ENCODE measurements around the gene CLSTN3. TPM values are rescaled to one million over a fixed set of nuclear protein-coding genes. Genes with fewer than 3 reads are reported as not detected.

CLSTN3 gene
- total RNA-seq (16.5 TPM), polyA plus RNA-seq (25.3 TPM)
- long read RNA-seq, donor 1, result 0 reads
- long read RNA-seq, donor 2, result 0 reads
- long read RNA-seq, donor 3, full-length matches to known transcripts, result 8 of 14 reads
- long read RNA-seq, donor 3, partial matches to known transcripts, result 6 of 14 reads
- long read RNA-seq, donor 3, other reads (novel, unspliced or antisense), result 0 of 14 reads
- long read RNA-seq, donor 4, full-length matches to known transcripts, result 9 of 32 reads
- long read RNA-seq, donor 4, partial matches to known transcripts, result 23 of 32 reads
- long read RNA-seq, donor 4, other reads (novel, unspliced or antisense), result 0 of 32 reads
- long read RNA-seq, donor 5, full-length matches to known transcripts, result 16 of 110 reads
- long read RNA-seq, donor 5, partial matches to known transcripts, result 94 of 110 reads
- long read RNA-seq, donor 5, other reads (novel, unspliced or antisense), result 0 of 110 reads
- long read RNA-seq, donor 6, full-length matches to known transcripts, result 6 of 21 reads
- long read RNA-seq, donor 6, partial matches to known transcripts, result 15 of 21 reads
- long read RNA-seq, donor 6, other reads (novel, unspliced or antisense), result 0 of 21 reads
- long read RNA-seq, donor 7, full-length matches to known transcripts, result 7 of 67 reads
- long read RNA-seq, donor 7, partial matches to known transcripts, result 60 of 67 reads
- long read RNA-seq, donor 7, other reads (novel, unspliced or antisense), result 0 of 67 reads
- long read RNA-seq, donor 8, partial matches to known transcripts, result 7 of 10 reads
- long read RNA-seq, donor 8, other reads (novel, unspliced or antisense), result 0 of 10 reads
- long read RNA-seq, donor 9, full-length matches to known transcripts, result 7 of 28 reads
- long read RNA-seq, donor 9, partial matches to known transcripts, result 21 of 28 reads
- long read RNA-seq, donor 9, other reads (novel, unspliced or antisense), result 0 of 28 reads
- long read RNA-seq, donor 10, full-length matches to known transcripts, result 4 of 20 reads
- long read RNA-seq, donor 10, partial matches to known transcripts, result 16 of 20 reads
- long read RNA-seq, donor 10, other reads (novel, unspliced or antisense), result 0 of 20 reads

DNA sequence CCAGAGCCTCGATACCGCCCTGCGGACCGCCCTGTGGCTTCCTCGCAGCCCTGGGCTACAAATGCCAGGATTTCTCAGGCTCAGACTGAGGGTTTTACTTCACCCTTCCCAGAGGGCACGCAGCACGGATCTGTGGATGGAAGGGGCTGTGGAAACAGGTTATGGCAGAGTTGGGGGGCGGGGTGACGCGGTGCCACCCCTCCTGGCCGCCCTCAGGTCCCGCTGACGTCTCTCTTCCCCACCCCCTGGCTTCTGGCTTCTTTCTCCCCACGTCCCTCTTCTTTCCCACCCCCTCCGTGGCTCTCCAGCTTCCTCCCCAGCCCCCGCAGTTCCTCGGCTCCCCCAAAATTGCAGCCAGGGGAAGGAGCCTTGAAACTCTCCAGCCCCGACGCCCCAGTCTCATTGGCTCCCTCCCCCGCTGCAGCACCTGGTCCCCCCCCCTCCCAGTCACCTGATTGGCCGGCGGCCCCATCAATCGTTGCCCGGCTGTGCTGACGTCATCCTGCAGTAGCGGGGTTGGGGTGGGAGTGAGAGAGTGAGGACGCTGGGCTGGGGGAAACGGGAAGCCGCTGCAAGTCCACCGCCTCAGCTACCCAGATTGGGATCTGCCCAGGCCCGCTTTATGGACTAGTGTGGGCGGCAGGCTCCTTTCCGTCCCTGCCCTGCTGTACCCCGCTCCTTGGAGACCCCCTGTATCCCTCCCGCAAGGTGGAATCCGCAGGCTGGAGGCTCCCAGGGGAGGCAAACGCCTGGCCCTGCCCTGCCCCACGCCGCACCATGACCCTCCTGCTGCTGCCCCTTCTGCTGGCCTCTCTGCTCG, at the start of gene CLSTN3:
Gene CLSTN3, plus strand, starts transcription at position 500 of the 820 bp plus-strand sequence. Its CDS starts 278 bp downstream, at position 778.
- Histone ChIP-seq H3K4me3 (ENCODE audit: low read length in 2 of 2) (peak within 1 kb of the TSS; percentile 62 to 68), H3K4me1 (ENCODE audit: control insufficient read depth in 2 of 2, insufficient read depth in 2 of 2, low read length in 2 of 2) (peaks cover 12 to 40% of the 10 kb centered on the region in 2 donors), H3K36me3 (ENCODE audit: control insufficient read depth in 2 of 2, insufficient read depth in 2 of 2, low read length in 1 of 2) (peaks cover 10 to 19% of the 10 kb centered on the region in 2 donors), H3K27me3 (ENCODE audit: control insufficient read depth in 2 of 2, insufficient read depth in 1 of 2, low read length in 1 of 2) (peaks cover 0 to 12% of the 10 kb centered on the region in 2 donors), H3K9me3 (ENCODE audit: control insufficient read depth in 2 of 2, insufficient read depth in 1 of 2, low read length in 1 of 2) (no peaks in the 10 kb centered on the region), H3K27ac (ENCODE audit: low read depth in 1 of 2, low read length in 1 of 2) (peak within 1 kb of the TSS; percentile 68 to 71)
- peak; percentile 74 to 94 (median 80) for DNase-seq (ENCODE audit: low read depth in 6 of 9, low spot score in 9 of 9)
- WGBS, result under 1% methylated on average over 40 of the region's 40 CpGs

DNA sequence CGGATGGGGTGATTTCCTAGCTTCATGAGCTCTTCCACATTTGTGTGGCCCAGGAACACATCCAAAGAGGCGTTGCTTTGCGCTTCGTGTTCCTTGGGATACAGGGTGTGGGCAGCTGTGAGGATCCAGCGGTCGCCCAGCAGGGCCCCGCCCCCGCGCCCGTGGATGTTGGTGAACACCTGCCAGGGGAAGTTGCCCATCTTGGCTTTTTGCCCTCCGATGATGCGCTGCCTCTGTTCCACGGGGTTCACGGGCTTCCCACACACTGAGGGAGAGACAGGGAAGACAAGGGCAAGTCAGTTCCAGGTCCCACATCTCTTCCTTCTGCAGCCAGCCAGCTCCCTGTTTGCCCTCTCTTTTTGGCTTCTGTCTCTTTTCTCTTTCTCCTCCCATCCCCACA, 49.1 kb upstream of the CLSTN3 start:
- Histone ChIP-seq H3K27ac (ENCODE audit: low read depth in 1 of 2, low read length in 1 of 2) (peak overlapping the region in 1 of 2 donors; percentile 3), H3K27me3 (ENCODE audit: control insufficient read depth in 2 of 2, insufficient read depth in 1 of 2, low read length in 1 of 2) (no peaks in the 10 kb centered on the region), H3K4me3 (ENCODE audit: low read length in 2 of 2) (no peak overlapping the region), H3K9me3 (ENCODE audit: control insufficient read depth in 2 of 2, insufficient read depth in 1 of 2, low read length in 1 of 2) (no peaks in the 10 kb centered on the region), H3K36me3 (ENCODE audit: control insufficient read depth in 2 of 2, insufficient read depth in 2 of 2, low read length in 1 of 2) (no peaks in the 10 kb centered on the region), H3K4me1 (ENCODE audit: control insufficient read depth in 2 of 2, insufficient read depth in 2 of 2, low read length in 2 of 2) (no peaks in the 10 kb centered on the region)
- 95% methylated on average over 14 of the region's 14 CpGs for WGBS
- no peak for DNase-seq (ENCODE audit: low read depth in 6 of 9, low spot score in 9 of 9)

DNA sequence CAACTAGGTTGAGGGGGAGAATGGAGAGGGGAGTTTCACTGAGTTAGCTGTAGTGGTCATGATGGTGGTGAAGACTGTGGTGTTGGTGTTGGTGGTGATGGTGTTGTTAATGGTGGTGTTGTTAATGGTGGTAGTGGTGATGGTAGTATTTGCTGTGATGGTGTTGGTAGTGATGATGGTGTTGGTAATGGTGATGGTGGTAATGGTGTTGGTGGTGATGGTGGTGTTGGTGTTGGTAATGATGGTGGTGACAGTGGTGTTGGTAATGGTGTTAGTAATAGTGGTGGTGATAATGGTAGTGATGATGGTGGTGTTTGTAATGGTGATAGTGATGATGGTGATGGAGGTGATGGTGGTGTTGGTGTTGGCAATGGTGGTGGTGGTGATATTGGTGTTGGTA, 47.0 kb upstream of the CLSTN3 start:
- no peak overlapping the region for H3K27ac ChIP-seq (ENCODE audit: low read depth in 1 of 2, low read length in 1 of 2)
- H3K27me3 ChIP-seq (ENCODE audit: control insufficient read depth in 2 of 2, insufficient read depth in 1 of 2, low read length in 1 of 2), result no peaks in the 10 kb centered on the region
- H3K36me3 ChIP-seq (ENCODE audit: control insufficient read depth in 2 of 2, insufficient read depth in 2 of 2, low read length in 1 of 2), result no peaks in the 10 kb centered on the region

DNA sequence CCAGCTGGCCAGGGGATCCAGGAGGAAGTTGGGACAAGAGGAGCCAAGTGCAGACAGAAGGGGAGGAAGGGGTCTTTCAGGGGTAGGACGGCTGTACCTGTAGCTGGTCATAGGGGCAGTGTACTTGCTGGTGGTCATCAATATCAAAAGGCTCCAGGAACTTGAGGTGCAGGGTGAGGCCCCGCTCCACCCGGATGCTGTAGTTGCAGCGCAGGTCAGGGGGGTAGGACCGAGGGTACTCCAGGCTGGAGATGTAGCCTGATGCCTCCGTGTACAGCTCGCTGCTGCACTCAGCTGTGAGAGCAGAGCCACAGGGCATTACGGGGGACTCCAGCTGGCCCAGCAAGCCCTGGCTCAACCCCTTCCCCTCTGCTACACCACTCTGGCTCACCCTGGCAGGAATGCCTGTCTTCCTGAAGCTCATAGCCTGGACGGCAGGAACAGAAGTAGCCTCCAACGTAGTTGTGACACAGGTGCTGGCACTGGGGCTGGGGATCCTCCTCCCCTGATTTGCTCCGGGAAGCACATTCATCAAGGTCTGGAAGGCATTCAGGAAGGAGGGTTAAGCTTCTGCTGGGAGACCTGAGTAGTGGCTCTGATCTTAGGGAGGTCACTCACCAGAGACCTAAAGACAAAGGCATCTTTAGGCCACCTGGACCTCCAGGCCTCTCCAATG, 40.8 kb upstream of the CLSTN3 start:
- H3K27ac ChIP-seq (ENCODE audit: low read depth in 1 of 2, low read length in 1 of 2), result no peak overlapping the region
- H3K27me3 ChIP-seq (ENCODE audit: control insufficient read depth in 2 of 2, insufficient read depth in 1 of 2, low read length in 1 of 2), result no peaks in the 10 kb centered on the region
- H3K4me1 ChIP-seq (ENCODE audit: control insufficient read depth in 2 of 2, insufficient read depth in 2 of 2, low read length in 2 of 2), result peaks cover 0 to 4% of the 10 kb centered on the region in 2 donors
- H3K4me3 ChIP-seq (ENCODE audit: low read length in 2 of 2), result no peak overlapping the region
- no peaks in the 10 kb centered on the region for H3K36me3 ChIP-seq (ENCODE audit: control insufficient read depth in 2 of 2, insufficient read depth in 2 of 2, low read length in 1 of 2)
- 96% methylated on average over 11 of the region's 11 CpGs for WGBS
- no peak for DNase-seq (ENCODE audit: low read depth in 6 of 9, low spot score in 9 of 9)
- H3K9me3 ChIP-seq (ENCODE audit: control insufficient read depth in 2 of 2, insufficient read depth in 1 of 2, low read length in 1 of 2), result no peaks in the 10 kb centered on the region

More for the DNA sequence above, 47.0 kb upstream of the CLSTN3 start:
- H3K4me1 ChIP-seq (ENCODE audit: control insufficient read depth in 2 of 2, insufficient read depth in 2 of 2, low read length in 2 of 2), result no peaks in the 10 kb centered on the region
- H3K4me3 ChIP-seq (ENCODE audit: low read length in 2 of 2), result no peak overlapping the region
- DNase-seq (ENCODE audit: low read depth in 6 of 9, low spot score in 9 of 9), result no peak
- H3K9me3 ChIP-seq (ENCODE audit: control insufficient read depth in 2 of 2, insufficient read depth in 1 of 2, low read length in 1 of 2), result no peaks in the 10 kb centered on the region

DNA sequence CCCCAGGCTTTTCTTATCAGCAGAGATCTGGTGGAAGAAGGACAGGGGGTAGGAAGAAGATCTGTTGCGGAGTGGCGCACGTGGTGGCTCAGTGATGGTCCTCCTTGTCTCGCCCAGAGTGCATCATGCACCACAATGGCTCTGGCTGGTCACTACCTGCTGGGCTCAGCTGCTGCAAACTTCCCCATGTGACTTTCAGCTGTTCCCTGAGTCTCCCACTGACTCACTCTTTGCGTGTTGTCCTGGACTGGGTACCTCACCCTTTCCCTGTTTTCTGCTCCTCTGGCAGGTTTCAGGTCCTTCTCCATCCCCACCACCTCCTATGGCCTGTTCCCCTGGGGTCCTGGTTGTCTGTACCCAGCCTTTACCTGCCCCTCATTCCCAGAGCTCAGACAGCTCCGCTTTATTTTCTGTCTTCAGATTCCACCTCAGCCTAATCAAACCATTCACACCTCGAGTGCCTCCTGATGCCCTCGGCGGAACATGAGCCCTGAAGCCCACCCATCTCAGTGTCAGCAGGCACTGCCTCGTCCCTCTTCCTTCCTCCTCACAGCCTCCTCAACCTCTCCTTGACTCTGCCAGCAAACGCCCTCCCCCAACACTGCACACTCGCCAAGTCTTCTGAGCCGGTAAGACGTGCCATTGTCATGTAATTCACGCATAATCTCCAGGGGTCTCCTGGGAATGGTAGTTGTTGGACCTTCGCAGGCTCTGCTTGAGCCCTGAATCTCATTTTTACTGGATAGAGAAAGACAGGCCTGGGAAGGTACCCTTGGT, 39.8 kb upstream of the CLSTN3 start:
- Histone ChIP-seq H3K4me1 (ENCODE audit: control insufficient read depth in 2 of 2, insufficient read depth in 2 of 2, low read length in 2 of 2) (peaks cover 0 to 4% of the 10 kb centered on the region in 2 donors), H3K9me3 (ENCODE audit: control insufficient read depth in 2 of 2, insufficient read depth in 1 of 2, low read length in 1 of 2) (no peaks in the 10 kb centered on the region), H3K27me3 (ENCODE audit: control insufficient read depth in 2 of 2, insufficient read depth in 1 of 2, low read length in 1 of 2) (no peaks in the 10 kb centered on the region), H3K4me3 (ENCODE audit: low read length in 2 of 2) (no peak overlapping the region), H3K36me3 (ENCODE audit: control insufficient read depth in 2 of 2, insufficient read depth in 2 of 2, low read length in 1 of 2) (no peaks in the 10 kb centered on the region), H3K27ac (ENCODE audit: low read depth in 1 of 2, low read length in 1 of 2) (no peak overlapping the region)
- WGBS, result 94% methylated on average over 16 of the region's 16 CpGs
- DNase-seq (ENCODE audit: low read depth in 6 of 9, low spot score in 9 of 9), result no peak

DNA sequence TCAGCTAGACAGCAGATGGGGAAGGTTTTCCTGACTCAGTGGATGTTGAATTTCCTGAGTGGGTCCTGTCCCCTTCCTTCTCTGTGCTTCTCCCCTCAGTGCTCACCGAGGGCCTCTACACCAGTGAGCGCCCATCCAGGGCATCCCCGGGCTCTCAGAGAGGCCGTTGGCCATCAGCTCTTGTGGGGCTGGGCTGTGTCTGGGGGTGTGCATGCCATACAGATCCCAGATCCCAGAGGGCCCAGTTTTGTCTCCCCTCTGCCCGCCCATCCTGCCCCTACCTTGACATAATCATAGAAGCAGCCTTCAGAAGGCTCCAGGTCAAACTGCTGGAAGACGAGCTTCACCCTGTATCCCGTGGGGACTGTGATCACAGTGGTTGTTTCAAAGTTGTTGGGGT, 39.0 kb upstream of the CLSTN3 start:
- H3K36me3 ChIP-seq (ENCODE audit: control insufficient read depth in 2 of 2, insufficient read depth in 2 of 2, low read length in 1 of 2), result no peaks in the 10 kb centered on the region
- 95% methylated on average over 7 of the region's 7 CpGs for WGBS
- peaks cover 0 to 4% of the 10 kb centered on the region in 2 donors for H3K4me1 ChIP-seq (ENCODE audit: control insufficient read depth in 2 of 2, insufficient read depth in 2 of 2, low read length in 2 of 2)
- H3K27ac ChIP-seq (ENCODE audit: low read depth in 1 of 2, low read length in 1 of 2), result no peak overlapping the region
- no peaks in the 10 kb centered on the region for H3K9me3 ChIP-seq (ENCODE audit: control insufficient read depth in 2 of 2, insufficient read depth in 1 of 2, low read length in 1 of 2)
- H3K27me3 ChIP-seq (ENCODE audit: control insufficient read depth in 2 of 2, insufficient read depth in 1 of 2, low read length in 1 of 2), result no peaks in the 10 kb centered on the region
- DNase-seq (ENCODE audit: low read depth in 6 of 9, low spot score in 9 of 9), result no peak
- H3K4me3 ChIP-seq (ENCODE audit: low read length in 2 of 2), result peak overlapping the region in 1 of 2 donors; percentile 21

DNA sequence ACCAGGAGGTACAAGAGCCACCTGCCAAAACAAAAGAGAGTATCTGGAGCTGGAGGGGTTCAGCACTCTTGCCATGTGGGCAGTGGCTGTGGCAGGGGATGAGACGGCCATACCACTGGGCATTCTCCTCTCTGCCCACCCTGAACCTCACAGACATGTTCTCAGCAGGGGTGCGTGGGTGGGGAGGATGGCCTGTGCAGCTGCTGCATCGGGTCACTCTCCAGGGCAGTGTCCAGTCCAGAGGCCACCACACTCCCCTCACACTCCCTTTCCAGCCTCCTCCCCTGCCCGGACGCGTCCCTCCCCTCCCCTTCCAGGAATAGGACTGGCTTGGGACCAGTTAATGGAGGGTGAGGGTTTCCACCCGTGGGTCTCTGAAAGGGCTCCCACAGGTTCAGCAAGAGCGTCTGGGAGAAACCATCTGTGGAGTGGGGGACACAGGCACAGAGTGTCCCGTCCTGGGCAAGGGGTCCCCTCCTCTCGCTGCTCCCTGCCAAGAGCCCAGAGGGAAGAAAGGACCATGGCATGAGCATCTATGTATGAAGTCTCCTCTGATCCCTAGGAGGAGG, 38.4 kb upstream of the CLSTN3 start:
- Histone ChIP-seq H3K36me3 (ENCODE audit: control insufficient read depth in 2 of 2, insufficient read depth in 2 of 2, low read length in 1 of 2) (no peaks in the 10 kb centered on the region), H3K27ac (ENCODE audit: low read depth in 1 of 2, low read length in 1 of 2) (peak overlapping the region; percentile 45 to 75), H3K4me1 (ENCODE audit: control insufficient read depth in 2 of 2, insufficient read depth in 2 of 2, low read length in 2 of 2) (peaks cover 0 to 9% of the 10 kb centered on the region in 2 donors), H3K4me3 (ENCODE audit: low read length in 2 of 2) (peak overlapping the region; percentile 21 to 52), H3K9me3 (ENCODE audit: control insufficient read depth in 2 of 2, insufficient read depth in 1 of 2, low read length in 1 of 2) (no peaks in the 10 kb centered on the region), H3K27me3 (ENCODE audit: control insufficient read depth in 2 of 2, insufficient read depth in 1 of 2, low read length in 1 of 2) (no peaks in the 10 kb centered on the region)
- no peak for DNase-seq (ENCODE audit: low read depth in 6 of 9, low spot score in 9 of 9)
- WGBS, result 84% methylated on average over 10 of the region's 10 CpGs
